B cell (primary cell): Measurements from ENCODE around the gene AFF3.

Experiments used
- CTCF ChIP-seq: fragments of 200-600 bp; IDR thresholded peaks from one replicate; pipeline ENCODE4 v1.8.0; 2022; ENCODE audit warnings: antibody characterized with exemption, mild to moderate bottlenecking
- EZH2 ChIP-seq: IDR thresholded peaks from 2 replicates; pipeline ENCODE4 v1.6.1; 2012; ENCODE audit warnings: borderline replicate concordance, low read depth, mild to moderate bottlenecking, moderate library complexity, low read length; ENCODE audit not compliant: insufficient read depth, poor library complexity, severe bottlenecking

- no peak for TF ChIP-seq CTCF
- no peak for TF ChIP-seq EZH2
Measured at GRCh38 chr2:99936065-99936464, 206.3 kb downstream of the AFF3 start.
